Measurements from ENCODE around the gene VTA1. TPM values are rescaled to one million over a fixed set of nuclear protein-coding genes. Genes with fewer than 3 reads are reported as not detected.

The VTA1 gene
- total RNA-seq, 1 experiment from 2014 or later, result 72.1 TPM

- in situ Hi-C loops (cut with HindIII; ENCODE audit: low pct_unique_long_range_greater_than_20kb, low sequenced_read_pairs), result no loop called here
- Histone ChIP-seq H3K36me3 (ENCODE audit: control insufficient read depth, insufficient read depth, low read length) (no peaks in the 10 kb centered on the region), H3K27me3 (ENCODE audit: control insufficient read depth, insufficient read depth, low read length) (no peaks in the 10 kb centered on the region), H3K4me1 (ENCODE audit: control insufficient read depth, insufficient read depth, low read length) (no peaks in the 10 kb centered on the region), H3K4me3 (ENCODE audit: low read depth in 2 of 2, low read length in 2 of 2) (no peak overlapping the region), H3K27ac (ENCODE audit: low read length) (no peak overlapping the region), H3K9me3 (ENCODE audit: control insufficient read depth, insufficient read depth, low read depth, low read length) (no peaks in the 10 kb centered on the region)
- intact Hi-C loops (cut with micrococcal nuclease; ENCODE audit: unreplicated experiment), result no loop called here
- TF ChIP-seq, protein P1, sequence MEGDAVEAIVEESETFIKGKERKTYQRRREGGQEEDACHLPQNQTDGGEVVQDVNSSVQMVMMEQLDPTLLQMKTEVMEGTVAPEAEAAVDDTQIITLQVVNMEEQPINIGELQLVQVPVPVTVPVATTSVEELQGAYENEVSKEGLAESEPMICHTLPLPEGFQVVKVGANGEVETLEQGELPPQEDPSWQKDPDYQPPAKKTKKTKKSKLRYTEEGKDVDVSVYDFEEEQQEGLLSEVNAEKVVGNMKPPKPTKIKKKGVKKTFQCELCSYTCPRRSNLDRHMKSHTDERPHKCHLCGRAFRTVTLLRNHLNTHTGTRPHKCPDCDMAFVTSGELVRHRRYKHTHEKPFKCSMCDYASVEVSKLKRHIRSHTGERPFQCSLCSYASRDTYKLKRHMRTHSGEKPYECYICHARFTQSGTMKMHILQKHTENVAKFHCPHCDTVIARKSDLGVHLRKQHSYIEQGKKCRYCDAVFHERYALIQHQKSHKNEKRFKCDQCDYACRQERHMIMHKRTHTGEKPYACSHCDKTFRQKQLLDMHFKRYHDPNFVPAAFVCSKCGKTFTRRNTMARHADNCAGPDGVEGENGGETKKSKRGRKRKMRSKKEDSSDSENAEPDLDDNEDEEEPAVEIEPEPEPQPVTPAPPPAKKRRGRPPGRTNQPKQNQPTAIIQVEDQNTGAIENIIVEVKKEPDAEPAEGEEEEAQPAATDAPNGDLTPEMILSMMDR (IDR thresholded peaks at IDR 0.05), result no peak
- TF ChIP-seq POLR2AphosphoS5 (IDR thresholded peaks at IDR 0.05; ENCODE audit: low read depth, low read length), result no peak
- TF ChIP-seq TCF7L2 (IDR thresholded peaks at IDR 0.05; ENCODE audit: low read depth, low read length), result no peak
- TF ChIP-seq, protein P2, sequence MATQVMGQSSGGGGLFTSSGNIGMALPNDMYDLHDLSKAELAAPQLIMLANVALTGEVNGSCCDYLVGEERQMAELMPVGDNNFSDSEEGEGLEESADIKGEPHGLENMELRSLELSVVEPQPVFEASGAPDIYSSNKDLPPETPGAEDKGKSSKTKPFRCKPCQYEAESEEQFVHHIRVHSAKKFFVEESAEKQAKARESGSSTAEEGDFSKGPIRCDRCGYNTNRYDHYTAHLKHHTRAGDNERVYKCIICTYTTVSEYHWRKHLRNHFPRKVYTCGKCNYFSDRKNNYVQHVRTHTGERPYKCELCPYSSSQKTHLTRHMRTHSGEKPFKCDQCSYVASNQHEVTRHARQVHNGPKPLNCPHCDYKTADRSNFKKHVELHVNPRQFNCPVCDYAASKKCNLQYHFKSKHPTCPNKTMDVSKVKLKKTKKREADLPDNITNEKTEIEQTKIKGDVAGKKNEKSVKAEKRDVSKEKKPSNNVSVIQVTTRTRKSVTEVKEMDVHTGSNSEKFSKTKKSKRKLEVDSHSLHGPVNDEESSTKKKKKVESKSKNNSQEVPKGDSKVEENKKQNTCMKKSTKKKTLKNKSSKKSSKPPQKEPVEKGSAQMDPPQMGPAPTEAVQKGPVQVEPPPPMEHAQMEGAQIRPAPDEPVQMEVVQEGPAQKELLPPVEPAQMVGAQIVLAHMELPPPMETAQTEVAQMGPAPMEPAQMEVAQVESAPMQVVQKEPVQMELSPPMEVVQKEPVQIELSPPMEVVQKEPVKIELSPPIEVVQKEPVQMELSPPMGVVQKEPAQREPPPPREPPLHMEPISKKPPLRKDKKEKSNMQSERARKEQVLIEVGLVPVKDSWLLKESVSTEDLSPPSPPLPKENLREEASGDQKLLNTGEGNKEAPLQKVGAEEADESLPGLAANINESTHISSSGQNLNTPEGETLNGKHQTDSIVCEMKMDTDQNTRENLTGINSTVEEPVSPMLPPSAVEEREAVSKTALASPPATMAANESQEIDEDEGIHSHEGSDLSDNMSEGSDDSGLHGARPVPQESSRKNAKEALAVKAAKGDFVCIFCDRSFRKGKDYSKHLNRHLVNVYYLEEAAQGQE (IDR thresholded peaks at IDR 0.05; ENCODE audit: insufficient read depth in 1 of 2, low read depth in 2 of 2, low read length in 1 of 2), result no peak
- TF ChIP-seq SIN3A (IDR thresholded peaks at IDR 0.05; ENCODE audit: borderline replicate concordance, insufficient read depth, low read depth, low read length), result no peak
- ChIA-PET POLR2A (no interaction called here), CTCF (no interaction called here)
- BruUV-seq (replicated peaks), result no TSS peak
- DNase-seq (ENCODE audit: low read depth, low spot score) (no peak), ATAC-seq (no peak)
Measured at GRCh38 chr6:142251930-142252445, 104.9 kb downstream of the VTA1 start.

GRCh38 chr6:142254513-142254912 lies 107.5 kb downstream of the VTA1 start:
- Histone ChIP-seq H3K36me3 (ENCODE audit: control insufficient read depth, insufficient read depth, low read length) (no peaks in the 10 kb centered on the region), H3K4me3 (ENCODE audit: low read depth in 2 of 2, low read length in 2 of 2) (no peak overlapping the region), H3K27ac (ENCODE audit: low read length) (no peak overlapping the region), H3K9me3 (ENCODE audit: control insufficient read depth, insufficient read depth, low read depth, low read length) (no peaks in the 10 kb centered on the region), H3K4me1 (ENCODE audit: control insufficient read depth, insufficient read depth, low read length) (no peaks in the 10 kb centered on the region), H3K27me3 (ENCODE audit: control insufficient read depth, insufficient read depth, low read length) (no peaks in the 10 kb centered on the region)
- no TSS peak for BruUV-seq (replicated peaks)
- in situ Hi-C loops (cut with HindIII; ENCODE audit: low pct_unique_long_range_greater_than_20kb, low sequenced_read_pairs), result no loop called here
- DNase-seq (ENCODE audit: low read depth, low spot score), result no peak
- CTCF ChIA-PET, result no interaction called here
- POLR2A ChIA-PET, result no interaction called here
- no peak for TF ChIP-seq POLR2AphosphoS5 (IDR thresholded peaks at IDR 0.05; ENCODE audit: low read depth, low read length)
- TF ChIP-seq, protein P2 (IDR thresholded peaks at IDR 0.05; ENCODE audit: insufficient read depth in 1 of 2, low read depth in 2 of 2, low read length in 1 of 2), result no peak
- TF ChIP-seq SIN3A (IDR thresholded peaks at IDR 0.05; ENCODE audit: borderline replicate concordance, insufficient read depth, low read depth, low read length), result no peak
- no peak for TF ChIP-seq TCF7L2 (IDR thresholded peaks at IDR 0.05; ENCODE audit: low read depth, low read length)
- TF ChIP-seq, protein P1 (IDR thresholded peaks at IDR 0.05), result no peak
- intact Hi-C loops (cut with micrococcal nuclease; ENCODE audit: unreplicated experiment), result no loop called here
- ATAC-seq, result no peak
